H9 (cell line): Measurements from ENCODE around the gene TCFL5. TPM values are rescaled to one million over a fixed set of nuclear protein-coding genes. Genes with fewer than 3 reads are reported as not detected.

ENCODE experiments used
- DNase-seq: peaks from one replicate; pipeline ENCODE4 v3.0.0-alpha.2; 2017
- H2AFZ ChIP-seq: one replicate; pipeline ENCODE4 v1.6.1; 2013; ENCODE audit warnings: mild to moderate bottlenecking, low read length, control low read depth, moderate library complexity
- H2AK5ac ChIP-seq: 2 replicates; pipeline ENCODE4 v1.6.1; 2013; ENCODE audit warnings: low read length, control low read depth, mixed read lengths; ENCODE audit not compliant: insufficient read length
- H2BK120ac ChIP-seq: one replicate; pipeline ENCODE4 v1.6.1; 2013; ENCODE audit warnings: low read depth, mild to moderate bottlenecking, low read length, control low read depth, inconsistent platforms; ENCODE audit not compliant: poor library complexity, severe bottlenecking
- H2BK12ac ChIP-seq: 2 replicates; pipeline ENCODE4 v1.6.1; 2013; ENCODE audit warnings: low read length, control low read depth, mixed read lengths, low read depth; ENCODE audit not compliant: insufficient read length
- H2BK15ac ChIP-seq: 2 replicates; pipeline ENCODE4 v1.6.1; 2013; ENCODE audit warnings: low read depth, low read length, control low read depth
- H2BK20ac ChIP-seq: one replicate; pipeline ENCODE4 v1.6.1; 2013; ENCODE audit warnings: low read depth, mild to moderate bottlenecking, low read length, control low read depth, inconsistent platforms; ENCODE audit not compliant: poor library complexity, severe bottlenecking
- H2BK5ac ChIP-seq: 2 replicates; pipeline ENCODE4 v1.6.1; 2013; ENCODE audit warnings: low read length, control low read depth, mixed read lengths; ENCODE audit not compliant: insufficient read length
- H3K14ac ChIP-seq: 2 replicates; pipeline ENCODE4 v1.6.1; 2013; ENCODE audit warnings: low read length, control low read depth; ENCODE audit not compliant: insufficient read depth
- H3K18ac ChIP-seq: 2 replicates; pipeline ENCODE4 v1.6.1; 2013; ENCODE audit warnings: low read depth, mild to moderate bottlenecking, mixed read lengths, low read length, control low read depth; ENCODE audit not compliant: insufficient read length
- H3K23ac ChIP-seq: 2 replicates; pipeline ENCODE4 v1.6.1; 2013; ENCODE audit warnings: low read length, control low read depth, mixed read lengths, low read depth; ENCODE audit not compliant: insufficient read length
- H3K23me2 ChIP-seq: 2 replicates; pipeline ENCODE4 v1.6.1; 2013; ENCODE audit warnings: low read depth, mild to moderate bottlenecking, mixed read lengths, low read length, control low read depth; ENCODE audit not compliant: insufficient read length, poor library complexity, severe bottlenecking
- H3K27ac ChIP-seq: 2 replicates; pipeline ENCODE4 v1.5.1; 2013; ENCODE audit warnings: low read length, control low read depth, mixed read lengths, low read depth; ENCODE audit not compliant: insufficient read length
- H3K27me3 ChIP-seq: 2 replicates; pipeline ENCODE4 v1.6.1; 2013; ENCODE audit warnings: low read length, control low read depth, inconsistent platforms; ENCODE audit not compliant: insufficient read depth
- H3K4ac ChIP-seq: 2 replicates; pipeline ENCODE4 v1.6.1; 2013; ENCODE audit warnings: low read depth, mild to moderate bottlenecking, control low read depth, inconsistent platforms, low read length, moderate library complexity
- H3K4me1 ChIP-seq: 2 replicates; pipeline ENCODE4 v1.6.1; 2013; ENCODE audit warnings: low read length, control low read depth, inconsistent platforms; ENCODE audit not compliant: insufficient read depth
- H3K4me2 ChIP-seq: 2 replicates; pipeline ENCODE4 v1.6.1; 2013; ENCODE audit warnings: low read length, control low read depth, mixed read lengths; ENCODE audit not compliant: insufficient read length, insufficient read depth
- H3K56ac ChIP-seq: 2 replicates; pipeline ENCODE4 v1.6.1; 2013; ENCODE audit warnings: low read depth, mild to moderate bottlenecking, mixed read lengths, low read length, control low read depth; ENCODE audit not compliant: insufficient read length
- H3K79me1 ChIP-seq: 2 replicates; pipeline ENCODE4 v1.6.1; 2013; ENCODE audit warnings: low read depth, mild to moderate bottlenecking, moderate library complexity, low read length, control low read depth, inconsistent platforms; ENCODE audit not compliant: insufficient read depth, poor library complexity, severe bottlenecking
- H3K79me2 ChIP-seq: 2 replicates; pipeline ENCODE4 v1.6.1; 2013; ENCODE audit warnings: low read length, control low read depth, inconsistent platforms; ENCODE audit not compliant: insufficient read depth
- H3K9ac ChIP-seq: 2 replicates; pipeline ENCODE4 v1.6.1; 2013; ENCODE audit warnings: low read length, control low read depth, mixed read lengths; ENCODE audit not compliant: insufficient read length; ENCODE audit errors: extremely low read depth
- H3K9me3 ChIP-seq: one replicate; pipeline ENCODE4 v1.6.1; 2013; ENCODE audit warnings: low read depth, low read length, inconsistent platforms; ENCODE audit not compliant: control insufficient read depth
- H3T11ph ChIP-seq: one replicate; pipeline ENCODE4 v1.6.1; 2013; ENCODE audit warnings: mild to moderate bottlenecking, low read length, control low read depth, inconsistent platforms
- H4K20me1 ChIP-seq: one replicate; pipeline ENCODE4 v1.6.1; 2013; ENCODE audit not compliant: control insufficient read depth, insufficient read length, insufficient read depth
- H4K5ac ChIP-seq: 2 replicates; pipeline ENCODE4 v1.6.1; 2013; ENCODE audit warnings: low read depth, mild to moderate bottlenecking, mixed read lengths, low read length, control low read depth; ENCODE audit not compliant: insufficient read length
- H4K8ac ChIP-seq: replicated peaks from 2 replicates; pipeline ENCODE4 v1.6.1; 2013; ENCODE audit warnings: low read length, control low read depth, mixed read lengths, low read depth; ENCODE audit not compliant: insufficient read length
- H4K91ac ChIP-seq: 2 replicates; pipeline ENCODE4 v1.6.1; 2013; ENCODE audit warnings: low read depth, mild to moderate bottlenecking, moderate library complexity, mixed read lengths, low read length, control low read depth; ENCODE audit not compliant: insufficient read length
- H3K27ac Mint-ChIP-seq, 3 experiments: 2 replicates in 2 of 3; 3 replicates in 1 of 3; pipeline ENCODE4 v1.8.0; 2020 to 2021; ENCODE audit warnings: mixed read lengths in 3 of 3, mild to moderate bottlenecking in 1 of 3, moderate library complexity in 1 of 3
- H3K27me3 Mint-ChIP-seq: 2 replicates; pipeline ENCODE4 v1.8.0; 2021; ENCODE audit warnings: low read depth, mild to moderate bottlenecking, moderate library complexity, mixed read lengths
- H3K36me3 Mint-ChIP-seq, 3 experiments: 2 replicates in 2 of 3; 3 replicates in 1 of 3; pipeline ENCODE4 v1.8.0; 2020 to 2021; ENCODE audit warnings: low read depth in 3 of 3, mixed read lengths in 3 of 3; ENCODE audit not compliant: insufficient read depth in 1 of 3
- H3K4me1 Mint-ChIP-seq, 2 experiments: 2 replicates each; pipeline ENCODE4 v1.8.0; 2020; ENCODE audit warnings: mixed read lengths in 2 of 2
- H3K4me3 Mint-ChIP-seq, 2 experiments: 2 replicates in 1 of 2; 3 replicates in 1 of 2; pipeline ENCODE4 v1.8.0; 2020 to 2021; ENCODE audit warnings: mild to moderate bottlenecking in 2 of 2, mixed read lengths in 2 of 2, moderate library complexity in 1 of 2
- H3K9me3 Mint-ChIP-seq, 2 experiments: 2 replicates in 1 of 2; 3 replicates in 1 of 2; pipeline ENCODE4 v1.8.0; 2020; ENCODE audit warnings: mild to moderate bottlenecking in 2 of 2, mixed read lengths in 2 of 2, moderate library complexity in 1 of 2
- WGBS: extraction: QIAGEN DNeasy Blood & Tissue Kit; methylation state at CpG from one replicate; pipeline ENCODE4 v1.1.7; 2013; ENCODE audit warnings: missing lambda C conversion rate, low lambda C conversion rate, mixed read lengths; ENCODE audit not compliant: insufficient read length; ENCODE audit errors: extremely low coverage; 5-methylcytosine and 5-hydroxymethylcytosine counted together
- total RNA-seq: library from RNA; stranded (reverse); gene quantifications from 2 replicates; pipeline ENCODE4 v1.2.1, GENCODE V29; 2021
- TF ChIP-seq, protein P1 (sequence below): fragments of 200-600 bp; sonication (generic); conservative IDR thresholded peaks from 3 replicates; pipeline ENCODE4 v1.8.0; 2021; ENCODE audit warnings: antibody characterized with exemption, mild to moderate bottlenecking

Gene TCFL5
- total RNA-seq, 1 experiment from 2014 or later: 16.4 TPM

DNA sequence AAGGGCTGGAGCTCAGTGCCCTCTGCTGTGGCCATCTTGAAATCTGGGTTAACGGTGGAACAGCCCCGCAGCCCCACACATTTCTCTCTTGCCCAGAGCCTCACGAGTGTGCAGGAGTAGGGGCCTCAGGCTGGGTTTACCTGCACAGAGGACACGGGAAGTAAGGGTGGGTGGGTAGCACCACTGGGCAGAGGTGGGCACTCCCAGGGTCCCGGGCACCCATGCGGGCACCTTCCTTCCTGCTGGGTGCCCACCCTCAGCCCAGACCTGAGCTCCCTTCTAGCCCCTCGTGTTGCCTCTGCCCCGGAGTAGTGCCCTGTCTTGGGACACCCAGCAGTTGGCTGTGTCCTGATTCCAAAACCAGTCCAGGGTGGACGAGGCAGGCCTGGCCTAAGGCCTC is 33.6 kb downstream of the TCFL5 start:
- TF ChIP-seq, protein P1, sequence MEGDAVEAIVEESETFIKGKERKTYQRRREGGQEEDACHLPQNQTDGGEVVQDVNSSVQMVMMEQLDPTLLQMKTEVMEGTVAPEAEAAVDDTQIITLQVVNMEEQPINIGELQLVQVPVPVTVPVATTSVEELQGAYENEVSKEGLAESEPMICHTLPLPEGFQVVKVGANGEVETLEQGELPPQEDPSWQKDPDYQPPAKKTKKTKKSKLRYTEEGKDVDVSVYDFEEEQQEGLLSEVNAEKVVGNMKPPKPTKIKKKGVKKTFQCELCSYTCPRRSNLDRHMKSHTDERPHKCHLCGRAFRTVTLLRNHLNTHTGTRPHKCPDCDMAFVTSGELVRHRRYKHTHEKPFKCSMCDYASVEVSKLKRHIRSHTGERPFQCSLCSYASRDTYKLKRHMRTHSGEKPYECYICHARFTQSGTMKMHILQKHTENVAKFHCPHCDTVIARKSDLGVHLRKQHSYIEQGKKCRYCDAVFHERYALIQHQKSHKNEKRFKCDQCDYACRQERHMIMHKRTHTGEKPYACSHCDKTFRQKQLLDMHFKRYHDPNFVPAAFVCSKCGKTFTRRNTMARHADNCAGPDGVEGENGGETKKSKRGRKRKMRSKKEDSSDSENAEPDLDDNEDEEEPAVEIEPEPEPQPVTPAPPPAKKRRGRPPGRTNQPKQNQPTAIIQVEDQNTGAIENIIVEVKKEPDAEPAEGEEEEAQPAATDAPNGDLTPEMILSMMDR: no peak
- 0 out of 5 replicates have a peak, but pooled peaks cover 0 to 3% of the 10 kb centered on the region in 2 experiments for H3K9me3 Mint-ChIP-seq
- no peak overlapping the region for H3K18ac ChIP-seq
- no peak overlapping the region for H2AK5ac ChIP-seq
- H4K5ac ChIP-seq: no peak overlapping the region
- no peaks in the 10 kb centered on the region for H3K9me3 ChIP-seq
- no peak overlapping the region for H3K4me2 ChIP-seq
- no peak overlapping the region for H3K4me3 Mint-ChIP-seq
- DNase-seq: no peak
- no peak overlapping the region for H2BK12ac ChIP-seq
- peaks cover 2% of the 10 kb centered on the region; the same call in 1 of the 2 replicates for H3K4me1 ChIP-seq
- no peaks in the 10 kb centered on the region for H3K79me1 ChIP-seq
- H3K27me3 Mint-ChIP-seq: no peaks in the 10 kb centered on the region
- no peaks in the 10 kb centered on the region for H4K20me1 ChIP-seq
- WGBS: no CpG with 5 or more reads among the region's 9 CpGs
- H3K27ac Mint-ChIP-seq: no peak overlapping the region
- no peak overlapping the region for H3T11ph ChIP-seq
- no peak overlapping the region for H3K4ac ChIP-seq
- no peaks in the 10 kb centered on the region for H3K23me2 ChIP-seq
- H3K27ac ChIP-seq: no peak overlapping the region
- H3K27me3 ChIP-seq: no peaks in the 10 kb centered on the region
- no peak overlapping the region for H4K91ac ChIP-seq
- H2BK20ac ChIP-seq: no peak overlapping the region
- peaks cover 0 to 19% (median 5%) of the 10 kb centered on the region in 3 experiments; a peak in 4 of 7 replicates for H3K36me3 Mint-ChIP-seq
- no peak overlapping the region for H4K8ac ChIP-seq
- no peak overlapping the region for H2BK120ac ChIP-seq
- no peak overlapping the region for H3K9ac ChIP-seq
- H3K4me1 Mint-ChIP-seq: peaks cover 15 to 23% of the 10 kb centered on the region in 2 experiments
- H2BK5ac ChIP-seq: no peak overlapping the region
- H3K23ac ChIP-seq: no peak overlapping the region
- H3K79me2 ChIP-seq: no peaks in the 10 kb centered on the region
- H3K56ac ChIP-seq: no peak overlapping the region
- no peak overlapping the region for H2BK15ac ChIP-seq
- no peak overlapping the region for H3K14ac ChIP-seq
- no peak overlapping the region for H2AFZ ChIP-seq
